Activated T-helper 1 cell treated with anti-CD3 and anti-CD28 coated beads, Interleukin-2, amount 50 U/mL, for 16 hours (primary cell): ENCODE results near the gene TFEB.

Experiments
- DNase-seq, 2 donors: peaks; one replicate each; pipeline ENCODE4 v3.0.0-alpha.2; 2020; ENCODE audit warnings: low read depth in 1 of 2, low spot score in 1 of 2

TFEB gene

DNA sequence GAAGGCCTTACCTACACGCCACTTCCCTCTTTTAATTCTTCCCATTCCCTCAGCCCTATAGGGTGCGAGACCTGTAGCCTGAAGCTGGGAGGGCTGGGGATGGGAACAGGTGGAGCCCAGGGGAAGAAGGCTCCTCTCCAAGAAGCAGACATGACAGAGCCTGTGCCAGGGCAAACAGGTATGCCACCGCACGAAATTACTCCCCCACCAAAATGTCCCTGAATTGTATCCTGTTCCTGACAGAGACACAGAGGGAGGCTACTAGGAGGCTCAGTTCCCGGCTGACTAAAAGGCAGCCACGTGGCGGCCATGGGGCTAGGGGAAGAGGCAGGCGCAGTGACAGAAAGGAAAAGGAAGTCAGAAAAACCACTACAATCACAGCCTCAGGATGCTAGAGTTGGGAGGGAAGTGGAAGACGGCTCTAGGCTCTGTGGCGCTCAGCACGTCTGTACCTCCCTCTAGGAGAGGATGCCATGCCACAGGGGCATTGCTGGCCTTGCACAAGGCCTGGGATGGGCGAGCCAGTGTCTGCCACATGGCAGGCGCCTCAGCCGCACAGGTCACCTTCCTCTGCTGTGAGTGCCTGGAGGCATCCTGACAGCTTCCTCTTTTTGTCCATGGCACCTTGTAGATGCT, 27.7 kb downstream of the TFEB start:
- no peak for DNase-seq

DNA sequence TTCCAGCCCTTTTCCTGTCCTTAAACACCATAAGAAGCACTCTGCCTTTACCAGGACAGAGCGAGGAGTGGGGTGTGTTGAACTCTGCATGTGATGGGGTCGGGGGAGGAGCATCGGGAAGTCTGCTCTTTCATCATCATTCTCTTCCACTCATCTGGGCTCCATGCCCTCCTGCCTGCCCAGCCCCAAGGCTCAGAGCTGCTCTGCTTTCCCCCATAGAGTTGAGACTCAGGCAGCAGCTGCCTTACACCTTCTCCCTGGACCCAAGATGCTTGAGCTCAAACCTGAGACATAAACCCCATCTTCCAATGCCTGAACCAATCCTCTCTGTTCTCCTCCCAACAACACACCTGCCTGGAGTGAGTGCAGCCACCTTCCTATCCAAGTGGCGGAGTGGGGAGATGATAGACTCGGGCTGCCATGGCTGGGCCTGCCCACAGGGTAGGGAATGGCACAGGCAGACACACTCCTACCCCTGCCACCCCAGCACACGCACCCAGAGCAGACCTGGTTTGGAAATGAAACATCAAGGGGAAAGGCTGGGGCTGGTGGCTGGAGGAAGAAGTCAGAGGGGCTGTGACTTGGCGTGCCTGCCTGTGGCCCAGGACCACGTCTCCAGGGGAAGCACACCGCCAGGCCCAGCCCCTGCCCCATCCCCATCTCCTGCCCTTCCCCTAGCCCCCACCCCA, 28.4 kb downstream of the TFEB start:
- DNase-seq: no peak

DNA sequence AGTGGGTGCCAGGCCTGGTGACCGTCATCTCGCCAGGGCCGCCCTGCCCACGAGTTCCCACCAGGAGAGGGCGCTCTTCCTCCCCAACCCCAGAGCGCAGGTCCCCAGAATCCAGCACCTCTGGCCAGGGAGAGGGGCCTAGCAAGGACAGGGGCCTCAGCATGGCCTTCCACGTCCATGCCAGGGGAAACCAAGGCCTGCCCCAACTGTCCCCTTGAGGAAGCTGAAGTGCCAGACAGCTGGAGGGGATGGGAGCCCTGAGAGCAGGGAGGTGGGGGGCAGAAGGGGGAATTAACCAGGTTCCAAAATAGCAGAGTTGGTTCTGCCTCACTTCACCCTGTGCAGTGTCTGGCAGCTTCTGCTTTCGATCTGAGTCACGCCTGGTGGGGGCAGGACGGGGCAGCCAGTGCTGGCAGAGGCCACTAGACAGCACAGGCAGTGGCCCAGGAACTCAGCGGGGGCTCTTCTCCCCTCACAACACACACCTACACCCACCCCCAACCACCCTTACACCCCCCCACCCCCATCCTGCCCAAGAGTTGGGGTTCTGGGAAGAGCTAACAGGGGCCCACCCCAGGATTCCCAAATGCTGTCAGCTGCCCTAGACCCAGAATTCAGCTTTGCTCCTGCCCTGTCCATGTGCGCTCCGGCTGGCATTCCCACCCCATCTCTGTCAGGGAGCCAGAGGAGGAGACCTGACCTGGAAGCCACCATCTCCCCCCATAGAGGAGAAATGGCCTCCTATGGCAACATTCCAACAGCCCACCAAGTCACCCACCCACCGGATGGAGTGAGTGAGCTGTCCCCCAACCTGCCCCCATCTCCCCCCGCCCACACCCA, 29.2 kb downstream of the TFEB start:
- peak in 1 of 2 donors; percentile 44 for DNase-seq

DNA sequence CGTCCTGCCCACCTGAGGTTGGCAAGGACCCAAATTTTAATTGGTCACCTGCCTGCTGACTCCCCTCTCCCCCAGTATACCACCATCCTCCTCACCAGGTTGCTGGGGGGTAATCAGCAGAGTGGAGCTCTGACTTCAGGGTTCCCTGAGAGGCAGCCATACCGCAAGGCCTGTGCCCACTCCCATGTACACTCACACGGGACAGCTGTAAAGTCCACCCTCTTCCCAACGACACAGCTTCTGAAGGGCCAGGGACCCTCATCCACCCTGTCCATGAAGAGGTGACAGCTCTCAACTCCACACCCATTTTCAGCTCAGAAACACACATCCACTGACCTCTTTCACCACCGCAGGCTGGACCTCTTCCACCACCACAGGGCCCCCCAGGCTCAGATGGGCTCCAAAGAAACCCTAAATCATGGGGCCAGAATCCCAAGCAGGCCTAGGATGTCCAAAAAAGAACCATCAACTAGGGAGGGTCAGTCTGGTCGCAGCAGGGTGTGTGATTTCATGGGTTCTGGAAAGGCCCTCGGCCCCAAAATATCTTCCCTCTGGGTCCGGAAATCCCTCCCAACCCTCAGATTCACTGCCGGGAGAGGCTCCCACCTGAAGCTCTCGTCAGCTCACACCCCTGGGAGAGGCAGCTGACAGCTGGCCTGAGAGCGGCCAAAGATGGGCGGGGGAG, 30.0 kb downstream of the TFEB start:
- DNase-seq: no peak

DNA sequence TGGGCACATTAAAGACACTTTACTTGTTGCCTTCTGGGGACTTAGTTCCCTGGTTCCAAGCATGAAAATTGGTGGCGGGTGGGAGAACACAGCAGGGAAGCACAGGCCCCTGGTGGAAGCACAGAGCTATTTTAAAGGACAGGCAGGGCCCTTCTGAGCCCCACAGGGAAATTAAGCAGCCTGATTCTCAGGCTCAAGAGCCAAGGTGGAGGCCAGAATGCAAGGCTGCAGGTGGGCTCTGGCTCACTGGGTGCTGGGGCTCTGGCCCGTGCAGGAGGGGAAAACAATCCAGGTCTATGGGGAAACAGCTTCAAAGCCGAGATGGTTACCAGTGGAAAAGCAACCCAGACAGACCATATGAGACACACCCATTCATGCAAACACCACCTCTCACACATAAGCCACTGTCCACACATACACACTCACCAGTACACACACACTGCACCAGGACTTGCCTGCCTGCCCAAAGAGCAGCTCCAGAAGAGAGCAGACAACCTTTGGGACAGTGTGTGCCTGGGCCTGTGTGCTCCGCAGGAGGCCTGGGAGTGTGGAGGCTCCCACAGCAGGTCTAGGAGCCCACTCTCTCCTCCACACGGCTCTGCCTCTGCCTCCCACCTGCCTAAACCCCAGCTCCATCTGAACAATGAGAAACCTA, 30.6 kb downstream of the TFEB start:
- DNase-seq: no peak

DNA sequence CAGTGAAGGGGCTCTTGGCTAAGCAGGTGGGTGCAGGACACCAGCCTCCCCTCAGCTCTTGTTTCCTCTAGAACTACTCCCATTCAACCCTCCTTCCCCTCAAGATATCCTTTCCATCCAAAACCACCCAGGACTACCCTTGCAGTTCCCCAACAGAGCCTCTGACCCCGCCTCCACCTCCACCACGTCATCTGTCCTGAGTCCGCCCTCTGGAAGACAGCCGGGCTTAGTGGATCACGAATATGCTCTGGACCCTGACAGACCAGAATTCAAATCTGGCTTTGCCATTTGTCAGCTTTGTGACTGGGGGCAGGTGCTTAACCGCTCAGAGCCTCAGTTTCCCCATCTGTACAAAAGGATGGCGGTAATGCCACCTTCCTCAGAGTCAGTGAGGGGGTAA, 31.4 kb downstream of the TFEB start:
- no peak for DNase-seq

DNA sequence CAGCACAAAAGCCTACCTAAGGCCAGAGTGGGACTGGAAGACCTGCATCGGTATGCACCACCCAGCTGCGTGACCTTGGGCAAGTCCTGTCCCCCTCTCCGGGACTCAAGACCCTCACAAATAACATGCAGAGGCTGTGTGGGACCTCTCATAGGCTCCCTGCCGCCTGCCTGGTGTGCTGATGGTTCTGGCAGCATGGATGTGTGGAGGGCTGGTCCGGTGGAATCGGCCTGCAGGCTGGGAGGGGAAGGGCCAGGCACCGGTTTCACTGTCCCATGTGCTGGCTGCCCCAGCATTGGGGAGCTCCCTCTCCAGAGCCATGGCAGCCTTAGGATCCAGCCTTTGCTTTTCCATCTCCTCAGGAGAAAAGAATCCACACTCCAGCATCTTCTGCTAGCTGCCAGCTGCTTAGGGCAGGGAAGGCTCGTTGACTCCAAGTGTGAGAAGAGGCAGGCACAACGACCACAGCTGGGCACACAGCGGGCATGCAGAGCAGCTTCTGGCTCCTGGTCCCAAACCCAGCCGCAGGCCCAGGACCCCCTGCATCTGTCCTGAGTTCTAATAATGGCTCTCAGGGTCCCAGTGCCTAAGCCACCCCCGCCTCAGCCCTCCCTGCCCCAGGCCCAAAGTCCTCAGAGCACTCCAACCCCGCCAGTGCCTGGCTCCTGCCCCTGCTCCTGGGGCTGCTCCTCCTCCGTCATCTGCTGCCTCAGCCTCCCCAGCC, 32.5 kb downstream of the TFEB start:
- DNase-seq: no peak

DNA sequence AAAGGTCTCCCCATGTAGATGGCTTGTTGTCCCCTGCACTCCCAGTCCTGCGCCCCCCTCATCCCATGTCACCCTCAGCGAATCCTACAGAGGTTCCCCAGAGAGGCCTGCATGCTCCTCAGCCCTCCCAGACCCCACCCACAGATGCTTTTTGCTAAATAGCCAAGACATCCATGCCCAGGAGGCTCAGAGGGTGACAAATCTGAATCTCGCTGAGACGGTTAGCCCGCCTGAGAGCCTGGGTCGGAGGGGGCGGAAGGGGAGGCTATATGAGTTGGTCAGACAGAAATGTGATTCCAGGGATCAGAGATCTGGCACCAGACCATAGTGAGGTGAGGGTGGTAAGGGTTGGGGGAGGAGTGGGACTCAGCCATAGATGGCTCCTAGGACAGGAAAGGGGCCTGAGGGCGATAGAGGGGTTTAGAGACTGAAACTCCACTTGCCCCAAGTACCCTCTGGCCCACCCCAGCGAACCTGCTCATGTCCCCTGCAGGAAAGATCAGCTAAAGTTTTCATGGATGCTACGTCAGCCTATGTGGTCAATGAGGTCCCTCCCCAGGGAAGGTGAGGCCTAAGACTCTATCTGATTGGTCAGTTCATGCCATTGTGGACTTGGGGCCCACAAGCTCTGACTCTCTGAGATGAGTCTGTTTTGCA, 33.2 kb downstream of the TFEB start:
- no peak for DNase-seq

DNA sequence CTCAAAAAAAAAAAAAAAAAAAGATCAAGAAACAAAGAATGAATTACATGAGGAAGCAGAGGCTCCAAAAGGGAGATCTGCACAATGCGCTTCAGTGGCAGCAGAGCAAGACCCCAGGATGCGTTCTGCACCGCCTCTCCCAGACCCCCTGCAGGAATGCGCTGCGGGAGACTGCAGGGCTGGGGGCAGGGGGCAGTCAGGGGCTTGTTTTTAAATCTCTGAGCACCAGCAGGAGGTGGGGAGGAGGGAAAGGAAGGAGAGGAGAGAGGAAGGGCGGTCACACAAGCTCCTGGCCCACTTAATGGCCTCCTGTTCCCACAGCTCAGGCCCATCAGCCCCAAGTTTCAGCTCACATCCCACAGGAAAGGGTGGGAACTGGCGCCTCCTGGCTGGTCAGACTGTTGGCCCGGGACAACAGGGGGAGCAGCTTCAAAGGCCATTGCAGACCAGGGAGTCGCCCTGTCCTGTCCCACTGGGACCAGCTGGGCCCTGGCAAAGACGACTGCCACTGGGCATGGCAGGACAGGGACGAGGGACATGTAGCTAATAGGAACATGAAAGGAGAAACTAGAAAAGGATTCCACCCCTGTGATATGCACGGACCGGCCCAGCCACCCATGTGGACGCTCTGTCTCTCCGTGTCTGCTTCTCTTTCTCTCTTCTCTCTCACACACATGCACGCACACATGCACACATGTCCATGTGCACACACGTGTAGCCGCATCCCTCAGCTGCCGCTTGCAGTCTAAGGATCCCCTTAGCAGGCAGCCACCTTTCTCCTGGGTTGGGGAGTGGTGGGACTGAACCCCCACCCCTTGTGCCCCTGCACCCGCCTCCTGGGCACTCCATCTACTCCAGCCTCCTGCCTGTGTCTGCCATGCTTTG, 34.7 kb downstream of the TFEB start:
- DNase-seq: no peak

DNA sequence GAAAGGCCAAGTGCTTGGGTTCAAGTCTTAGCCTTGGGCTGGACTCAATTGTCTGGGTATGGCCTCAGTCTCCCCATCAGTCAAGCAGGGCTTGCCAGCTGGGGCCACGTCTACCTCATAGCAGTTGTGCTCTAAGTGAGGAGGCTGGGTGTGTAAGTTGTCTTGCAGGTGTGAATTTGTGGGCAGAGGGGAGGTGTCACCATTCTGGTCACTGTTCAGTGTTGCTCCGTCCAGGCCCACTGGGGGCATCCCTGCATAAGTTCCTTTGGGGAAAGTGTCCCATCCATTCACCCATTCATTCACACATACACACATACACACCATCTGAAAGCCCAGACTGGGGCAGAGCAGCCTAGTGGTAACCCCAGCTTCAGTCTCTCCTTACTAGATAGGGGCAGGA, 36.3 kb downstream of the TFEB start:
- DNase-seq: no peak

DNA sequence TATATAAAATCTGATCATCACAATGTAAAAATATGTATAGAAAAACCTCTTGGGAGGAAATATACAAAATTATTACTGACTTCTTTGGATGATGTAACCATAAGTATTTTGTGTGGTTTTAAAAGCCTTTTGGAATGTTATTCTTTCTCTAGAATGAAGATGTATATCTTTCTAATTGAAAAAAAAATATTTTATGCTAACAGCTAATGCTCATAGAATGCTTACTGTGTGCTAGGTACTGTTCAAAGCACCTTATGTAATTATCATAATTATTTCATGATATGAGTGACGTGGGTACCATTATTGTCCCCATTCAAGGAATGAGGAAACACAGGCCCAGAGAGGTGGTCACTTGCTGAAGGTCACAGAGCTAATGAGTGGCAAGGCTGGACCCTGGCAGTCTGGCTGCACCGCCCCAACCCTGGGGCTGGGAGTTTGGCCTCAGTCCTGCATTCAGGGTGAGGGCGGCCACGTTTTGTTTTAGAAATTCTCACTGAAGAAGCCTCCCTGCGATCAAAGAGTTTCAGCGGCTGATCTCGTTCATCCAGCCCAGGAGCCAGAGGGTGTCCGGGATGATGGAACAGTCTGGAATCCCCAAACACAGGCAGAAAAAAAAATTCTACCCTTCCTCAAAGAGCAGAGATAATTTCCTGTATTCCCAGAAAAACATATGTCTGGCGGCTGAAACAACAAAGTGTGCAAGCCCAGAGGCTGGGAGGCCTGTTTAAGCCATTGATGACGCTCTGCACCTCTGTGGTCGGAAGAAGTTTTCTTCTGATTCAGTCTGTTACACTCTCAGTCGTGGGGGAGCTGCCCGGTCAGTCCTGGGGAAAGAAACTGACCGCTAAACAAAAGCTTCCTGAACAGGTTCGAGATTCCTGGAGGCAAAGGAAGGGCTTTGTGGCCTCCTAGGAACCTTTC, 37.3 kb downstream of the TFEB start:
- no peak for DNase-seq

DNA sequence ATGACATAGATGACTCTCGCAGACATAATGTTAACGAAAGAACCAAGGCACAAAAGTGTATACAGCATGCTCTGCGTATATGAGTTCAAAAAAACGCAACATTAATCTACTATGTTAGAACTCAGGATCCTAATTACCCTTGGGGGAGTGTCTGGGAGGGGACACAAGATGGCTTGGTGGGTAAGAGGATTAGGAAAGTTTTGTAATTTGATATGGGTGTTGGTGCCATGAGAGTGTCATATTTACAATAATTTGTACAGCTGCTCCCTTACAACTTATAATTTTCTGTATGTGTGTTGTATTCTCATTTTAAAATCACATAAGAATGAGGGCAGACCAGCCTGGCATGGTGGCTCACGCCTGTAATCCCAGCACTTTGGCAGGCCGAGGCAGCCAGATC, 38.6 kb downstream of the TFEB start:
- no peak for DNase-seq

DNA sequence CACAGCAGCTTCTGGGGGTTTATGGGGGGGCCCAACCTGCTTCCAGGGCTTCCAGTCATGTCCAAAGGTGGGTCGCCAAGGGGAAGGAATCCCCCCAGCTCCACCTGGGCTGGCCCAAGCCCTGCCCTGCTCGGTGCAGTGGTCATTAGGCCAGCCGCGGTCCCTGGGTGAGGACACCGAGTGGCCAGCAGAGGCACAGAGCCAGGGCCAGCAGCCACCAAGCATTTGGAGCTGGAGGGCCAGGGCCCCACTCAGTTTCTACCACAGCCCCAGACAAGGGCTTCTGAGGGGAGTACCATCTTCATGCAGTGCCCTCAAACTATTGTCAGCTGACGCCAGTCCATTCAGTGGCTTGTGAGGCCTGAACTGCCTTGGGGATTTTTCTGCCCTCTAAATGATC, 39.6 kb downstream of the TFEB start:
- no peak for DNase-seq

DNA sequence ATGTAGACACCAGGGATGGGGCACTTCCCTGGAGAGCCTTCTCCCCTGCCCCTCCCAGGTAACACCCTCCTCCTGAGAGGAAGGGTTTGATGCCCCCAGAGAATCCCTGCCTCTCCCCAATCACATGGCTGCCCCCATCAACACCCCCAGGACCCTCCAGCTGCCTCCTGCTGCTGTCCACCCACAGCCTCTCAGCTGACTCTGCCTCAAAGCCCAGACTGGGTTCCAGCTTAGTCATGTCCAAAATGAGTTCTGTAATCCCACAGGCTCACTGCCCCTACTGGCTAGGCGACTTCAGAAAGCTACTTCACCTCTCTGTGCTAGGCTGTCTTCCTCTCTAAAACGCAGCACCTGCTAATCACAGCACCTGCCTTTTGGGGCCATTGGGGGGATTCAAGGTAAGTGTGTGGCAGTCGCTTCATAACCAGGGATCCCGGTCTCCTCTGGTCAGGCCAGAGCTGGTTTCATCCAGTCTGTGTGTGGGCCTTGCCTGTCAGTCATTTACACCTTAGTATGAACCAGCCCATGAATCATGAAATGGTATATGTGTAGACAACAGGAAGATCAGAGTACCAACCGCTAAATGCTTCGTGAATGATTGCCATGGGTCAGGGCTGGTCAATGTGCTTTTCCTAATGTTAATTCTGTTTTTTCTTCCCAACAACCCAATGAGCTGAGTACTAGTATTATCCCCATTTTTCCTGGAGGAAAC, 40.4 kb downstream of the TFEB start:
- DNase-seq: no peak

DNA sequence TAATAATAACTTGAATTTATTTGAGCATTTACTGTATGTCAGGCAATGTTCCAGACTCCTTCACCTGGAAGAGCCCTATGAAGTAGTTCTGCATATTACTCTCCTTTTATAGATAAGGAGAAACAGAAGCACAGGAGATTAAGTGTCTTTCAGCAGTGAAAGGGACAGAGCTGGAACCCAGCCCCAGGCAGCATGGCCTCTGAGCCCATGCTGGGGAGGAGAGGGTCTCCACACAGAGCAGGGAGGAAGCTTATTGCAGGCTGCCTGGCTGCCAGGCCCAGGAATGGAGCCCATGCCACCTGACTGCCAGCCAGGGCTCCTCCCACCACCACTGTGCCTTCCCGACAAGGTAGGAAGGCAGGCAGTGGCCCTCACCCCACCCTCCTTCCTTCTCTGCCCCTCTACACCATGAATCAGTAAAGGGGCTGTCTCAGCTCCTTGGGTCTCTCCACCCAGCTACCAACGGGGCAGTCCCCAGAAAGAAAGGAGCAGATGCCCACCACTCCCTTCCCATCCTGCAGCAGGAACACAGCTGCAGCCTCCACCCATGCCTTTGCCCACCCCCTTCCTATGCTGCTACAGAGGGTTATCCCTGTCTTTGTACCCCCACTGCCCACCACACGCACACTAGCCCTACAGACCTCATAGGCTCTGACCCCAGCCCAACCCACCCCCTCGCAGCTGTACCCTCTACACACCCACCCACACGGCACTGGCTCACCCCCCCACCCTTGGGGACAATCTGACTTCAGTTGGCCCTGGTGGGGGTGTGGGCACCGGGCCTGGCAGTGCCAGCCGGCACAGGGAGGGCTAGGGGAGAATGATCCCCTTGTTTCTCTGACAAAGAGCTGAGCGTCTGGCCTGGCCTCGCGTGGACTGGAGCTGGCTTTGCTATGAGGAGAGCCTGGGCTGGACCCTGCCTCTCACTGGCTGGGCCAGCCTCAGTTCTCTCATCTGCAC, 41.8 kb downstream of the TFEB start:
- no peak for DNase-seq

DNA sequence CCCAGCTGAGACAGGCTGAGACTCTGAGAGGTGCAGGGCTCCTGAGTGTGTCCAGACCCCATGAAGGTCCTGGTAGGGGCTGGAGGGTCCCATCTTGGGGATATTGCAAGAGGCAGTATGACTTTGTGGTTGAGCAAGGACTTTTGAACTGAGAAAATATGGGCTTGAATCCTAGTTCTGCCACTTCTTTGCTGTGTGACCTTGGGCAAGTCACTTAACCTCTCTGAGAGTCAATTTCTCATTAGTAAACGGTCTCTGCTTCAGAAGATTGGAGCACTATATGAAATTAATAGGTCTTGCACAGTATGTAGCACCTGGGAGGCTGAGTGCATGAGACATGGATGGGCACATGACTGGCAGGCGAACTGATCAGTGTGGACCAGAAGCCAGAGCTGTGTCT, 42.7 kb downstream of the TFEB start:
- DNase-seq: no peak
